ENCODE measurements around the gene PACS2.

The PACS2 gene

GRCh38 chr14:105322791-105323556 lies 8.4 kb downstream of the PACS2 start:
- Histone ChIP-seq H3K4me3 (replicated peaks; ENCODE audit: insufficient read depth, low read length) (no peak overlapping the region), H3K27me3 (ENCODE audit: insufficient read depth, poor library complexity, severe bottlenecking) (no peaks in the 10 kb centered on the region), H3K27ac (replicated peaks) (no peak overlapping the region)
- no peak for DNase-seq (ENCODE audit: low read depth in 1 of 2, low spot score in 1 of 2)
- TF ChIP-seq SPI1 (IDR thresholded peaks at IDR 0.05; ENCODE audit: borderline replicate concordance, low read depth) (no peak), REST (IDR thresholded peaks at IDR 0.05; ENCODE audit: insufficient replicate concordance, low read depth) (no peak), GABPA (IDR thresholded peaks at IDR 0.05; ENCODE audit: low read depth) (no peak)

- TF ChIP-seq CTCF (IDR thresholded peaks at IDR 0.05; ENCODE audit: insufficient read depth, low read length) = no peak
- TF ChIP-seq SPI1 (IDR thresholded peaks at IDR 0.05; ENCODE audit: borderline replicate concordance, low read depth) = no peak
- TF ChIP-seq REST (IDR thresholded peaks at IDR 0.05; ENCODE audit: insufficient replicate concordance, low read depth) = no peak
- no peak for TF ChIP-seq GABPA (IDR thresholded peaks at IDR 0.05; ENCODE audit: low read depth)
- TF ChIP-seq POLR2AphosphoS5 (IDR thresholded peaks at IDR 0.05; ENCODE audit: low read depth) = no peak
- H3K27me3 ChIP-seq (ENCODE audit: insufficient read depth, poor library complexity, severe bottlenecking) = no peaks in the 10 kb centered on the region
- DNase-seq (ENCODE audit: low read depth in 1 of 2, low spot score in 1 of 2) = no peak
- no peak overlapping the region for H3K4me3 ChIP-seq (replicated peaks; ENCODE audit: insufficient read depth, low read length)
- no peak overlapping the region for H3K27ac ChIP-seq (replicated peaks)
These were observed 9.1 kb downstream of the PACS2 start for GRCh38 chr14:105323663-105324062.

GRCh38 chr14:105324080-105324778 lies 9.7 kb downstream of the PACS2 start:
- TF ChIP-seq POLR2AphosphoS5 (IDR thresholded peaks at IDR 0.05; ENCODE audit: low read depth) = no peak
- no peak for TF ChIP-seq CTCF (IDR thresholded peaks at IDR 0.05; ENCODE audit: insufficient read depth, low read length)
- no peak for TF ChIP-seq REST (IDR thresholded peaks at IDR 0.05; ENCODE audit: insufficient replicate concordance, low read depth)
- no peak for TF ChIP-seq GABPA (IDR thresholded peaks at IDR 0.05; ENCODE audit: low read depth)
- no peak for TF ChIP-seq SPI1 (IDR thresholded peaks at IDR 0.05; ENCODE audit: borderline replicate concordance, low read depth)
- no peaks in the 10 kb centered on the region for H3K27me3 ChIP-seq (ENCODE audit: insufficient read depth, poor library complexity, severe bottlenecking)
- no peak overlapping the region for H3K27ac ChIP-seq (replicated peaks)
- H3K4me3 ChIP-seq (replicated peaks; ENCODE audit: insufficient read depth, low read length) = no peak overlapping the region
- DNase-seq (ENCODE audit: low read depth in 1 of 2, low spot score in 1 of 2) = no peak

Measured in HL-60 (cell line).